Activated gamma-delta T cell treated with Interleukin-2 at 50 U/mL for 16 hours (primary cell): ENCODE data around the gene METTL1.

Experiments
- DNase-seq: peaks from one replicate; pipeline ENCODE4 v3.0.0-alpha.2; 2020

METTL1 gene

DNA sequence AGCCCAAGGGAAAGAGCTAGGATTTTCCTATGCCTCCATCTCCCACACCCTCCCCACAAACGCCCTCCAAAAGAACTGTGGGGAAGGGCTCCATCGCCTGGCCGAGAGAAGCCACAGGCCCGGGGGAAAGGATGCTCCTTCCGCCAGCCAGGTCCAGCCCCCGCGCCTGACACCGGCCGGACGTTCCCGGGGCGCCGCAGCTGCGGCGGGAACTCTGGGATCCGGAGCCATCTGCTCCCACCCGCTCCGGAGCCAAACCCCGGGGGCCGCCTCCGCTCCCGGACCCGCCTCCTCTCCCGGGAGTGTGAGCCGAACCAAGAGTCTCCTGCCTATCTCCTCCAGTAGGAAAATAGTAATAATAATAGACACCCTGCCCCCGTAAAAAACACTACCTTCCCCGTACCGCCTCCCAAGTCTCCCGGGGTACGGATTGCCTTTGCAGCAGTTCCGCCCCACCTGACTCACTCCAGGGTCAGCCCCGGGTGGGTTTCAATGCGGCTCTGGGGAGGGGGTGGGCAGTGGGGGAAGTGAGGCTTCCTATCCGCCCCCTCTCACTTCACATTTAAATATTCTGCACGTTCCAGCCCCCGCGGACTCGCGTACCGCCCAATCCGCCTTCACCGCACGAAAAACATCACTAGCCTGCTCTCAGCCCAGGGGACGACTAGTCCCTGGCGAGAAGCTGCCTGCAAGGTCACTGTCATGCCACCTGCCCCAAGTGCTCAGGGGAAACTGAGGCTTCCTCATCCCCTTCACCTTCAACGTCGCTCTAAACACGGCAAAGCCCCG lies 35.8 kb downstream of the METTL1 start:
- DNase-seq = no peak

DNA sequence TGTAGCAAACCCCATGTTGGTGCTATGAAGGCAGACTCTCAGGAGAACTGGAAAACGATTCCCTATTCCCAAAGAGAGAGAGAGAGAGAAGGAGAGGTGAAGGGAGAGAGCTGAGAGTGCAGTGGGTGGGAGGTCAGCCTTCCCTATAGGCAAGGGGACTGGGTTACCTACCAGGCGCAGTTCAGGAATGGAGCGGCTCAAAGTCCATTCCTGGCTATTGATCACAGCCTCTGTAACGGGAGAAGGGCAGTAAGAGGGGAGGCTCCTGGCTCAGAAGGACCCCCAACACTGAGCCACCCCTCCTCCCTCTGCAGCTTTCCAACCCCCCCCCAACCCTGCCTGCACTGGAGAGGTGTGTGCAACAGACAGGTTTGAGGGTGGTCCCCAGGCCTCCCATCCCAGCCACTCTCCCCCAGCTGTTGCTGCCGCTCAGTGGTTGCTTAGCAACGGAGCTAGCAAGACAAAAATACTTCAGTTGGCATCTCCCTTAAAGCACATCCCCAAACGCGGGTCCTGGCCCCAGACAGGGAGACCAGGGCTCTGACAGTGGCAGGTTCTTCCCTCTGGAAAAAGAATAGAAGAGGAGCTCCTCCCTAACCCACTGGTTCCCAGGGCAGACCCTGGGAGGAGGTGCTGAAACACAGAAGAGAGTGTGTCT lies 36.6 kb downstream of the METTL1 start:
- DNase-seq = no peak

DNA sequence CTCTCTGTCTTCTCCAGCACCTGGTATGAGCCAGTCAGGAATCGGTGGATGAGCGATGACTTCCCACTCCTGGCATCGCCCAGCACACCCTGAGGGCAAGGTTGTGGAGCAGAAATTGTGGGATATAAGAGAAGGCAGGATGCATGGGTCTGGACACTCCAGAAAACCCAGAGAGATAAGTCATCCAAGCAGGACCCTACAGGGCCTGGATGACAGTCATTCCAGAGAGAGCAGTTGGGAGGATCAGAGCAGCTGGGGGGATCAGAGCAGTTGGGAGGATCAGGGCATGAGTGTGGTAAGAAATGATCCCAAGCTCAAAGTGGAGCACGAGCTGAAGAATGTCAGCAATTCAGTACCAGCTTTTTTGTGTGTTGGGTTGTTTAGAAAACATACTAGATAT lies 37.3 kb downstream of the METTL1 start:
- DNase-seq = no peak

DNA sequence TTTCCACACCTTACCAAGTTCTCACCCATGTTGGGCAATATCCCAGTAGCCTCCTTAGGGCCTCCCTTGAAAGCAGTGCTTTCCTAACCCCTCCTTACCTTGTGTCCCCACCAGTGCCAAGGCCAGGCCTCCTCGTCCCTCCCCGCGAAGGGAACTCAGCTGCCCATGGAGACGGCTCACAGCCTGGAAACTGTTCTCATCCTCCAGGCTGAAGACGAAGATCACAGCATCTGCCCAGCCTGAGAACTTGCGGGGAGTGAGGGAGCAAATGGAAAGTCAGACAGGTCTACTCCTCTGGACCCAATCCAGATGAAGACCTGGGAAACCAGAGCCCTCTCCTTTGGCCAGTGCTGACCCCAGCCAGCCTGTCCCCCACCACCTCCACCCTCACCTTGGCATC lies 38.0 kb downstream of the METTL1 start:
- no peak for DNase-seq

DNA sequence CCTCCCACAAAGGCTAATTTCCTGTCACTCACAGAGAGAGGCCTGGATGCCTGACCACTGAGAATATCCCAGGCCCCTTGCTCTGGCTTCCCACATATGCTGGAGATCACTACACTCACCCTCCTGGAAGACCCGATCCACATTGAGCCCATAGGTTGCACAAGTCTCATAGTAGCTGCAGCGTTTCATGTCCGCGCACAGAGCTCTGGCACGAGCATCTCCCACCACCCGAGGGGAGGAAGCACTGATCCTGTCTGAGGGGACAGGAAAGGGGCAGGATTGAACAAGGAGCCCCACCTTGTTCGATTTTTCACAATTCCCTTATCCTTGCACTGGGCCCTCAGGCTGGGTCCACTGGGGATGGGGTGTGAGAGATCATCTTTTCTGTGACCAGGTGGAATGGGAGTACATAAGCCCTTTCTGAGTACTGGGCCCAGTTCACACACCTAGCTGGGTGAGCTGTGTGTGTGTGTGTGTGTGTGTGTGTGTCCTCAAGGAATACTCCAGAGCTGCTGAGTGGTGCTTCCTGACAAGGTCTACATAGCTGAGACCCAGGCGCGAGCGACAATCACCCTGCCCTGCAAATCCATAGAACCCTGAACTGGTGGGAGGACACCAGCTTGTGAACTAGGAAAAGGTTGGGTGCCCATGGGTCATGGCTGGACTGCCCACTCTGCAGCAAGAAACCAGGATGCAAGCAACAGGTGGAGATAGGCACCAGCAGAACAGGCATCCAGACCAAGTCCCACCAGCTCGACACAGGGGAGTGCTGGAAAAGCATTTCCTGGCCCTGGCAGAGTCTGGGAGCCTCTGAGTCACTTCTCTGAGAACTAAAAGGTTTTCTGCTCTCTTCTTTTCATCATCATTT lies 38.9 kb downstream of the METTL1 start:
- no peak for DNase-seq

DNA sequence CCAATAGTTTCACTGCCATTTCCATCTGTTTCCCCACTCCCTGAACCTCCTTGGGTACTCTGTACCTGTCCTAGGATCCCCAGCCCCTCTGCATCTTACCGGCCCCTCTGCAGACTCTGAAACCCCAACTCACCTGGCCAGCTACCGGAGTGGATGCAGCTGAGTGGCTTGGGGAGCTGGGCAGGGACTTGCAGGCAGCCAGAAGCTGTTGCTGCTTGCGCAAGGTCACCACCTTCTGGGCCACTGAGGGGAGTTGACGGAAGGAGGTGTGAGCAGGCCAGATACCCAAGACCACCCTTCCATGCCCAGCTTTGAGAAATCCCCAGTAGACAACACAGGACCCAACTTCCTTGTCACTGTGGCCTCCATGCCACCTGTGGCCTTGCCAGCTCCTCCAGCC lies 39.6 kb downstream of the METTL1 start:
- no peak for DNase-seq

DNA sequence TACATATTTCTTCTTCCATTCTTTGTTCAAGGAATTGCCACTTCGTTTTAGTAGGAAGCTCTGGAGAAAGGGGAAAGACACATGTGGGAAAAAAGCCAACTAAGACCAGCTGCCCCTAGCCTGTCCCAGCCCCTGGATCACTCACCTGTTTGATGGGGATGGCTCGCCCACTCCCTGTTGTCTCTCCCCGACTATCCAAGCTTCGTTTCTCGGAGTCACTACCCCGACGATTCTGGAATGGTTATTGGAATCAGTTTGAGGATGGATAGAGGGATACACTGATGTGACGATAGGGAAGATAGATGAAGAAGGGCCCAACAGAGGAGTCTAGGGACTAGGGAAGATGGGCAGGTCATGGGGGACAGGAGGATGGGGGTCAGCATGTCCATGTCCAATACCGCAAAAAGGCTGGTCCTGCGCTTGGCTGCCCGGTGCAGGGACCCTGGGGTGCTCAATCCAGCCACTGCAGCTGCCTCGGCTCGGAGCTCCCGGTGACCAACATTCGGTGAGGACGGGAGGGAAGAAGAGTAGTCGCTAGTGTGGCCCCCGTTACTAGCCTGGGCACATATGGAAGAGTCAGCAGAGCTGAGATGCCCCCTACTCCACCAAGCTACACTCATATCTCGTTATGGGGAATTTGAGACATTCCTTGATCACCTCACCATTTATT lies 40.4 kb downstream of the METTL1 start:
- DNase-seq = no peak

DNA sequence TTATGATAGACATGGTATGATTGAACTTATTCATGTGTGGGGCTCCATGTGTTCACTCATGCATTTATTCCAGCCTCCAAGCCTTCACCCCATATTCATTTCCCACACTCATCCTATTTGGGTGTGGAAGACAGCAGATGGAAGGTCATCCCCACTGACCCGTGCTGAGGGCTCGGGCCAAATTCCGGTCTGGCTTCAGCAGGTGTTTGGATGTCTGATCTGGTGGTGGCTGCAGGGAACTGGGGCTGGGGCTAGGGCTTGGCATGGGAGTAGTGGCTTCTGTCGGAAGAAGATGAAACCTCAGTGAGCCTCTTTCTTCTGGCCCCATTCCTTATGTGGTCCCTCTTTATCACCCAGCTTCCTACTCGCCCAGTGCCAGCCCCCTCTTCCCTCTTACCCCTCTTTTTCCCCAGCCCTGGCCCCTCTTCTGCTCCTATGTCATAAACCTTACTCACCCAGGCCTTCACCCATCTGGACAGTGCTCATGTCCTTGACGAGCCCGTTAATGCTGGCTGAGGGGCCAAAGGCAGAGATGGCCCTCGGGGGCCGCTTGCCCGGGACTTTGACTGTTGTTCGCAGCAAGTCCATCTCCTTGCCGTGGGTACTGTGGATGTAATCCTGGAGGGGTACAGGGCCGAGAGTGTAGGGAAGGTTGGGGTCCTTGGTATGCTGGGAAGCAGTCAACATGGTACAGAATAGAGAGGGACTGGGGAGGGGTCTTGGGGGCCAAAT lies 41.4 kb downstream of the METTL1 start:
- no peak for DNase-seq

DNA sequence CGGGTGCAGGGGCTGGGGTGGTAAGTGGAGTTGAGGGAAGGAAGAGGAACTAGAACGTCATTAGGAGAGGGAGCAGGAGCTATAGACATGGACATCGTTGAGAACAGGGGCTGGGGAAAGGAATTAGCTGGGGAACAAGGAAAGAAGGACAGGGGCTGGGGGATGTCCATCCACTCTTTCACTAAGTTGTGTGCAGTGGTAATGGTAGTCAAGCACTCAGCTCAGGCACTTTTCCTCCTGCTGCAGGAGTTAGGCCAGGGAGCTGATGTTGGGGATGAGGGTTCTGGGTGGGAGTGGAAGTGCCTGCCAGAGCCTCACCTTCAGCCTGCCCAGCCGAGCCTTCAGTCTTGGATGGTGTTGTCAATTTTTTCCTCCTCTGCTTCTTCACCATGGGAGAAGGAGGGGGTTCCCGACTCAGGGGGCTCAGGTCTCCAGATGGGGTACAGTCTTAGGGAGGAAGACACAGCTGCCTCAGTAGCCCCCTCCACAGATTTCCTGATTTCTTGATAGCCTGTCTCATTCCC lies 42.5 kb downstream of the METTL1 start:
- DNase-seq = no peak

DNA sequence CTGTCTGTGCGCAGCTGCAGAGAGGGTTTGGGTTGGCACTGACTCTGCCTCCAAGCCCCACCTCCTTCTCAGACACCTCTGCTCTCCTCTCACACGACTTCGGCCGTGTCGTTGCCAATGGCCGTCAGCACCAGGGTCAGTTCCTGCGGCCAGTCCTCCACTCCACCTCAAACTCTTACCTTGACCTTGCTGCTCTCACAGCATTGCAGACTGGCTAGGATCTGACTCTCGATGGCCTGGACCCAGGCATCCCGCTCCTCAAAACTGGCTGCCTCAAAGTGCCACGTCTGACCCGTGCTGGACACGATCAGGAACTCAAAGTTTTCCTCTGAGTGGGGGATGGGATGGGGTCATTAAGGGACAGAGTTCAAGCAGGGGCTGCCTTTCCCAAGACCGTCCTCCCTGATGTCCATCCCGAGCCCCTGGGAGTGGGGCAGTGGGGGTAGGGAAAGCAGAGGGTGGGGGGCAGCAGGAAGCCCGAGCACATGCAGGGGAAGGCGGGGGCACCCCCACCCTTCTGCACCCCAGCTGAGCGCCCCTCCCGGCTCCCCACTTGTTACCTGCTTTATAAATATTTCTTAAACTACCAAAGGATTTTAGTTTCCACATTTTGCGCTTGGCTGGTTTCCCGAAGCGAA lies 44.0 kb downstream of the METTL1 start:
- no peak for DNase-seq

DNA sequence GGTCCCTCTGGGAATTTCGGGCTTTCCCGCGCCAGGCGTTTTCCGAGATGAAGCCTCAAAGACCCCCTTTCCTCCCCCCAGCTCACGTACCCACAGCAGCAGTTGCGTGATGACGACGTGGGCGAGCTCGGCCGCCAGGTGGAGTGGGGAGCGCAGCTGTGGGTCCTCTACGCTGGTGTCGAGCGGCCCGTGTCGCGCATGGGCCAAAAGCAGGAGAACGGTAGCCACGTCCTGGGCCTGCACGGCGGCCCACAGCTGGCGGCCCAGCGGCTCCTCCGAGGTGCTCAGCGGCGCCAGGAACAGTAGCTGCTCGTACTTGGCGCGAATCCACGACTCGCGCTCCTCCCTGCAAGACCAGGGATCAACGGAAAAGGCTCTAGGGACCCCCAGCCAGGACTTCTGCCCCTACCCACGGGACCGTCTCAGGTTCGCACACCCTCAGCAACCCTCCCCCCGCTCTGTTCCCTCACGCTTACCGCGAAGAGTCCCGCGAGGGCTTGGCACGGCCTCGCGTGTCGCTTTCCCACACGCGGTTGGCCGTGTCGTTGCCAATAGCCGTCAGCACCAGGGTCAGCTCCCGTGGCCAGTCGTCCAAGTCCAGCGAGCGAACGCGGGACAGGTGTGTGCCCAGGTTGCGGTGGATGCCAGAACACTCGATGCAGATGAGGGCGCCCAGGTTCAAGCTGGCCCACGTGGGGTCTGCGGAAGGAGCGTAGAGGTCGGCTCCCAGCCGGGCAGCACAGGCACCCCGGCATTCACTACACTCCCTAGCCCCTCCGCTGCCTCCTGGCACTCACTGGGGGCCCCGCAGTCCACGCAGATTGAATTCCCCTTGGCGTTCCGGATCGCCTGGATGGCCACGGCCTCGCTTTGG lies 44.8 kb downstream of the METTL1 start:
- DNase-seq = no peak

DNA sequence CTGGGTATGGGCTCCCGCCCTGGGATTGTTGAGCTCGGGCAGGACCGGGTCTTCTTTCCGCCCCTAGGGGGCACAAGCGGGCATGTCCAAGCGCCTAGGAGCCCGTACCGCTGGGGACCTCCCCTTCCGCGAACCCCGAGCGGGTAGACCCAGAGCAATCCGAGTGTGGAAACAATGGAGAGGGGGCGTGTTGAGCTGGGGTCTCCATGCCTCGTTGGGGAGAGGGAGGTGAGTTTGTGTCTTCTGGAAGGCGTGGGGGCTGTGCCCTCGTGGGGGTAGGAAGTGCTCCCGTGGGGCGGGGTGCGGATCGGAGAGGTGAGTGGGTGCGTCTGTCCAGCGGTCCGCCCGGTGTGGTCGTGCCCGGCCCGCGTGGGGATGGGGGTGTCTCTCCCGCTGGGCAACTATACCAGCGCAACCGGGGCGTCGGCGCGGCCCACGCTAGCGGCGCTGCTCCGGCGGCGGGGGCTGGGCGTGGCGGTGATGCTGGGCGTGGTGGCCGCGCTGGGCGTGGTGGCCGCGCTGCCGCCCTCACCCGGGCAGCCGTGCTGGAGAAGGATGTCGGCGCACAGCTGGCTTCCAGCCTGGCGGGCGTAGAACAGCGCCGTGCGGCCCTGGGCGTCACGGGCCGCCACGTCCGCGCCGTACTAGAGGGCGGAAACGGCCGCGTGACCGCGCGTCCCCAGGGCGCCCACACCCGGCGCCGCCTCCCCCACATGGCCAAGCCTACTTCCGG lies 45.6 kb downstream of the METTL1 start:
- no peak for DNase-seq

DNA sequence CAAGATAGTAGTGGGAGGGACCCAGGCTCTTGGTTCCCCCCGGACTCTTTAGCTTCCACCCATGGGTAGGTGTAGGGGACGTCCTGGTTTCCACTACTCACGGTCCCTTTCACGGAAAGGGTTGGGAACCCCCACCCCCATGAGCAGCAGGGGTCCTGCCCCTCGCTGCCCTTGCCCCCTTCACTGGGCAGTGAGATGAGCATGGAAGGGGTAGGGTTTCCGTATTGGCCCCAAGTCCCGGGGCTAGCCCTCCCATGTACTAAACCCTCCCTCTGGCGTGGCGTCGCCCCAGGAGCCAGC lies 46.1 kb downstream of the METTL1 start:
- no peak for DNase-seq

DNA sequence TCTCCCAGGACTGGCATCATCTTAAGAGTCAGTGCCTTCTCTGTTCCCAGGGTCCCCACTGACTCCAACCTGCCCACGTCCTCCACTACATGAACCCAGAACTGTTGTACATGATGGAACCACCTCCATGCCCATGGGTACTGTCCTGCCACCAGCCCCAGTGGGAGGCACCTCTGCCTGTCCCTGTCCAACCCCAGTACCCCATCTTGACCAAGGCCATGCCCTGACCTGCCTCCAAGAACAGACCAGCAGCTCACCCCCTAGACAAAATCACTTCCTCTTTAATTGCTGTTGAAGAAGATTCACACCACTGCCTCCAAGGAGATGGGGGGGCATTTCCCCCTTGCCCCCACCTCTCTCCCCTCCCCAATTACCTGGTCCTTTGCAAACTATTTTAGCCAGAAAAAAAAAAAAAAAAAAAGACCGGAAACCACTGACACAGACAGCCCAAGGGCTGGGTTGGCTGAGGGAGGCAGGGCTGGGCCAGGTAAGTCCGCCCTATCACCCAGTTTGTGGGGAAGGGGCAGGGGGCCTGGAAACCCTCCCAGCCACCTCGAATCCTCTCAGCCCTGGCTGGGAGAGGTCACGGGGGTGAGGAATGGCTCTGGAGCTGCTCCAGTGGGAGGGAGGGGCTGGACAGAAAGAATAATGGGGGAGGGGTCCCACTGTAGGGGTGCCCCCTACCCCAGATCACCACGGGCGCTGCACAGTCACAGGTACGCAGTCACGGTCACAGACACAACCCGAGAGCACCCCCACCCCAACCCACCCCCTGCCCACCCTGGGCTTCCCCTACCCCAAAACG lies 46.8 kb downstream of the METTL1 start:
- no peak for DNase-seq

DNA sequence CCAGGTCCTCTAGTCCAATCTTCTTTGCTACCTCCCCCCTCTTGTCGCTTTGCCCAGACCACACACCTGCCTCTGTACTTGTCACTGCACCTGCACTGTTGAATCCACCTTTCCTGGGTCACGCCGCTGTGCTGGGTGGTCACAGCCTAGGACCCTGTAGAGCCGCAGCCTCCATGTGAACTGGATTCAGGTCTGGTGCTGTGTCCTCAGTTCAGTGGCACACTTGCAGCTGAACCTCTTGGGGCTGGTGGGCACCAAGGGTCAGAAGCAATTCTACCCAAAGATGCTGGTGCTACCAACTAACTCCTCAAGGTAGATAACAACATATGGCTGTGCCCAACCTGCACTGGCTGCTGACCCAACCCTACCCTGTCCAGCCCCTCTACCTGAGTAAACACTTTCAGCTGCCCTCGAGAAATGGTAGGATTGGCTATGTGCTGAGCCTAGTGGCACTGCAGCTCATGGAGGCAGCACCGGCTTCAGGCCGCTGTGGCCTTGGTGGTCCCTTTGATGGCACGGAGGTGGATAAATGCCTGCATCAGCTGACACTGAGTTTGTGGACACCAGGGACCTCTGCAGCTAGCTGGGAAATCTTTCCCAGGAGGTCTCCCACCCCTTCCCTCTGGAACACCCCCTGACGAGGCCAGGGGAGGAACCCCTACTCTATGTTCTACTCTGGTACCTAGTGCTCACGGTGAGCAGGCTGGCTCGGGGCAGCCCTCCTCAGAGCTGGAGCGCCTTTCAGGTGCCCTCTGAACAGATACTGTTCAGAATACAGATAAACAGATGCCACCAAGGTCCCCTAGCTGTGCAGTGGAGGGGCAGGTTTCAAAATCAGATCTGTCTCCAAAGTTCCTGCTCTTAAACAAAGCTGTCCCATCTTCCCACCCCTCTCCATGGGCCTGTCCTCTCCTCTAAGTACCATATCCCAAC lies 47.6 kb downstream of the METTL1 start:
- no peak for DNase-seq

DNA sequence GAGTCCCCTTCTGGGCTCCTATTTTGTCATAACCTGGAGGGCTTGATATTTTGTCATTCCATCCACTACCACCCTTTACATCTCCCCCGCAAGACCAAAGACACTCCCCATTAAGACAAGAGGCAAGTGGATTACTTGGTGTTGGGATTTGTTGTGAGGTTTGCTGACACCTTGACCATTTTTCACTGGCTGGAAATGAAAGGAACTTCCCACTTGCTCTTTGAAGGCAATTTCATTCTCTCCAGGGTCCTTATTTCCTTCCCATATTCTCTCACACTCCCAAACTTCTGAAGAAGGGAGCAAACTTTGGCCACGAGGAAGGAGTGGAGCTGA lies 48.3 kb downstream of the METTL1 start:
- DNase-seq = no peak

DNA sequence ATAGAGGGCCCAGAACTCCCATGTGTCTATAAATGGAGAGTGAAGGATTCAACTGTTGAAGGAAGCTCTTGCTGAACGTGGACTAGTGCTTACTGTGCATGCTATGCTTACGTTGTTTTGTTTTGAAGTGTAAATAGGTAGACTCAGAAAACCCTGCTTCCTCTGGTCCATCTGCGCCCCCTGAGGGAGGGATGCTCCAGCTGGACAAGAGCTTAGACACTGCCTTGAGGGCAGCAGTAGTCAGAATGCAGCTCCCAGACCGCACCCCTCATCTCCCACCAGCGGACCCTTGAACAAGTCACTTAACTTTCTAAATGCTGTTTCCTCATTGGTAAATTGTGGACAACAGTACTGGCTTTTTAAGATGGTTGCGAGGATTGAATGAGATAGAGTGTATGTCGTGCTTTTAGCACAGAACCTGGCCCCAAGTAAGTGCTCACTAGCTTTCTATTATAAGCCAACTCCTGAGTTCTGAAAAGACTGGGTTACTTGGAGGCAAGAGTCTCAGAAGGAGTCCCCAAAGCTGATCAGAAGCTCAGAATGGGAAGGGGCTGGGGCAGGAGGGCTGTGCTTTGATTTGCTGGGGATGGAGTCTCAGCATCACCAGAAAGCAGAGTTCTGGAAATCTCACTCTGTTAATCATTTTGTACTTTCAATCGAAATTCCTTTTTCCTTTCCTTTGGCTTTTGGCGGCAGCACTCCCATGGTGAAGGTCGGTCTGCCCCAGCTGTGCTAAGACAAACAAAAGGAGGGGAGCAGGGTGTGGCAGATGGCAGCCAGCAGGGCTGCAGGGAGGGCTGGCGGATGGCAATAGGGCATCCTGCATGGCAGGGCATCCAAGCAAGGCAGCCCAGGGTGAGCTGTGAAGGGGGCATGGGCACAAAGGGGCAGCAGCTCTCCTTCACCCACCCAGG lies 48.9 kb downstream of the METTL1 start:
- no peak for DNase-seq
